ENCODE measurements around the gene SAMD4B.

The SAMD4B gene

DNA sequence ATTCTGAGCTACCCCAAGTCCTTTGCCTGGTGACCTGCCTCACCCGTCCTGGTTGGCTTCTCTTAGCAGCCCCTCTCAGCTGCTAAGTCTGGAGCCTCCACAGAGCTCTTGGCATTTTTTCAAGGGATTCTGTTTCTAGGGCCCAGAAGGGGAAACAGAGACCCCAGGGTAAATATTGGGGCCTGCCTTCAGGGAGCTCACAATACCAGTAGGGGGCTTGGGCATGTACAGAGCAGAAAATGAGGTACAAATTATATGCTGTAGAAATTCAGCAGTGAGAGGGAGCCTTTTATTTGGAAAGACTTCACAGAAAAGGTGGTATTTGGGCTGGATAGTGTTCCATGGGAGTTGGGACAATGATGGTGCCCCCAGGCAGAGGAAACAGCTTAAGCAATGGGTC, 3.7 kb downstream of the SAMD4B start:
- Histone ChIP-seq H3K4me3 (replicated peaks; ENCODE audit: low read depth, low read length) (no peak overlapping the region), H3K36me3 (ENCODE audit: control insufficient read depth, insufficient read depth, low read length) (peaks cover 4% of the 10 kb centered on the region), H3K27me3 (replicated peaks; ENCODE audit: control insufficient read depth, insufficient read depth, low read length) (no peaks in the 10 kb centered on the region)
- no peak for DNase-seq (ENCODE audit: extremely low read depth, insufficient read length)
- TF ChIP-seq, protein P1, sequence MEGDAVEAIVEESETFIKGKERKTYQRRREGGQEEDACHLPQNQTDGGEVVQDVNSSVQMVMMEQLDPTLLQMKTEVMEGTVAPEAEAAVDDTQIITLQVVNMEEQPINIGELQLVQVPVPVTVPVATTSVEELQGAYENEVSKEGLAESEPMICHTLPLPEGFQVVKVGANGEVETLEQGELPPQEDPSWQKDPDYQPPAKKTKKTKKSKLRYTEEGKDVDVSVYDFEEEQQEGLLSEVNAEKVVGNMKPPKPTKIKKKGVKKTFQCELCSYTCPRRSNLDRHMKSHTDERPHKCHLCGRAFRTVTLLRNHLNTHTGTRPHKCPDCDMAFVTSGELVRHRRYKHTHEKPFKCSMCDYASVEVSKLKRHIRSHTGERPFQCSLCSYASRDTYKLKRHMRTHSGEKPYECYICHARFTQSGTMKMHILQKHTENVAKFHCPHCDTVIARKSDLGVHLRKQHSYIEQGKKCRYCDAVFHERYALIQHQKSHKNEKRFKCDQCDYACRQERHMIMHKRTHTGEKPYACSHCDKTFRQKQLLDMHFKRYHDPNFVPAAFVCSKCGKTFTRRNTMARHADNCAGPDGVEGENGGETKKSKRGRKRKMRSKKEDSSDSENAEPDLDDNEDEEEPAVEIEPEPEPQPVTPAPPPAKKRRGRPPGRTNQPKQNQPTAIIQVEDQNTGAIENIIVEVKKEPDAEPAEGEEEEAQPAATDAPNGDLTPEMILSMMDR (IDR thresholded peaks at IDR 0.05; ENCODE audit: insufficient read depth, low read length, poor library complexity, severe bottlenecking) = no peak

DNA sequence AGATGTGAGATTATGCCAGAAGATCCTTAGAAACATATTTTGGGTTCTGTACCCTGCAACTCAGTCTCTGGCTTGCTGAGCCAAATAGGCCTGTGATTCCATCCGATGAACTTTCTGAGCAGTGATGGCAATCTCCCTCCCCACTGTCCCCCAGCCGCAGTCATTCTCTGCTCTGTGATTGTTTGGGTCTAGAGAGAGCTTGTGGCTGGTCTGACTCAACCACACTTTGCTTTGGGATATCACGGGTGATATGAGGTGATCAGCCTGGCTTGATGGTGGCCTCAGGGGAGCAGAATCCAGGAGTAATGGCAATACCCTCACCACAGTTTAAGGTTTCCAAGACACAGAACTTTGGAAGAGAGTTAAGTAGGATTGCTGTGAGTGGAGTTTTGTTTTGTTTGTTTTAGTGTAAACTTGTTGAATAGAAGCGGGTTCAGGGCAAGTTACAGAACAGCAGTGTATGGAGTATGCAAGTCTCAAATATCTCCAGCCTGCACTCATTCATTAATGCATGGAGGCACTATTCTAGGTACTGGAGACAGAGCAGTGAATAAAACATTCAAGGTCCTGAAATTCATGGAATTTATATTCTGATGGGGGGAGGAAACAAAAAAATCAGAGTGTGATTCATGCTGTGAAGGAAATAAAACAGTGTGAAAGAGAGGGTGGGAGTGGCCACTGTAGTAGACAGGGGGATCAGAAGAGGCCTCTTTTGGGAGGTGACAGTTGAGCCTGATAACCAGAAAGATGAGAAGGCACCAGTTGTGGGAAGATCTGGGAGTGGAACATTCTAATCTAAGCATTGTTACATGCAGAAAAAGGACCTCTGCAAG, 5.3 kb downstream of the SAMD4B start:
- TF ChIP-seq, protein P1 (IDR thresholded peaks at IDR 0.05; ENCODE audit: insufficient read depth, low read length, poor library complexity, severe bottlenecking) = no peak
- peaks cover 4% of the 10 kb centered on the region for H3K36me3 ChIP-seq (ENCODE audit: control insufficient read depth, insufficient read depth, low read length)
- no peak for DNase-seq (ENCODE audit: extremely low read depth, insufficient read length)
- no peak overlapping the region for H3K4me3 ChIP-seq (replicated peaks; ENCODE audit: low read depth, low read length)
- H3K27me3 ChIP-seq (replicated peaks; ENCODE audit: control insufficient read depth, insufficient read depth, low read length) = no peaks in the 10 kb centered on the region

DNA sequence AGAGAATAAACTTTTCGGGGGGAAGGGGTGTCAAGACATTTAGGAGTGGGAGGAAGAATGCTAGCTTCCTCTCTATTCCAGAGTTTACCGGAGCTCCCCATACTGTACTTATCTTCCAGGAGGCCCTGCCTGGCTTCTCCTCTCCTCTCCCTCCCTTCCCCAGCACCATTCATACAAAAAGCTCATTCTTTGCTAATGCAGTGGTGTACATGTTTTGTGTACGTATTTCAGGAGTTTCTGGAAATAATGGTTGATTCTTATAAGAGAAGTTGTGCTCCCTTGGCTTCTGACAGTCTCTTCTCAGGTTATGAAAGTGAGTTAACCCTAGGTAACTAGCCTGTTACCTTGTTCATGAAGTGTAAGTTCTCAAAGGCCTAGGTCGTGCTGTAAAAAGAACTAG, 7.1 kb downstream of the SAMD4B start:
- Histone ChIP-seq H3K36me3 (ENCODE audit: control insufficient read depth, insufficient read depth, low read length) (peaks cover 5% of the 10 kb centered on the region), H3K27me3 (replicated peaks; ENCODE audit: control insufficient read depth, insufficient read depth, low read length) (no peaks in the 10 kb centered on the region), H3K4me3 (replicated peaks; ENCODE audit: low read depth, low read length) (no peak overlapping the region)
- TF ChIP-seq, protein P1 (IDR thresholded peaks at IDR 0.05; ENCODE audit: insufficient read depth, low read length, poor library complexity, severe bottlenecking) = no peak
- no peak for DNase-seq (ENCODE audit: extremely low read depth, insufficient read length)

DNA sequence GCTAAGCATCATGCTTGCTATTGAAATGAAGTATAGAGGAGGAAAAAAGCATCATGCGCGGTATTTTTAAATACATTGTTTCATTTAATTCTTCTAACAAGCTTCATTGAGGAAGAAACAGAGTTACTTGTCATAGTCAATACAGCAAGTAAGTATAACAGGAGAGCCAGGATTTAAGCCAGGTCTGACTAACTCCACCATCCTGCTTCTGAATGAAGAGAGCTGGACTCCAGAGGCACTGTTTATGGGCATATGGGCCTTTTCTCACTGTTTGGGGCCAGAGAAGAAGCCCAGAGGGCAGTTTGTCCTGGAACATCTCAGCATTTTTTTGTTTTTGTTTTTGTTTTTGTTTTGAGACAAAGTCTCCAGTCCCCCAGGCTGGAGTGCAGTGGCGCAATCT, 7.9 kb downstream of the SAMD4B start:
- Histone ChIP-seq H3K27me3 (replicated peaks; ENCODE audit: control insufficient read depth, insufficient read depth, low read length) (no peaks in the 10 kb centered on the region), H3K36me3 (ENCODE audit: control insufficient read depth, insufficient read depth, low read length) (peaks cover 6% of the 10 kb centered on the region), H3K4me3 (replicated peaks; ENCODE audit: low read depth, low read length) (no peak overlapping the region)
- TF ChIP-seq, protein P1 (IDR thresholded peaks at IDR 0.05; ENCODE audit: insufficient read depth, low read length, poor library complexity, severe bottlenecking) = no peak
- DNase-seq (ENCODE audit: extremely low read depth, insufficient read length) = no peak

DNA sequence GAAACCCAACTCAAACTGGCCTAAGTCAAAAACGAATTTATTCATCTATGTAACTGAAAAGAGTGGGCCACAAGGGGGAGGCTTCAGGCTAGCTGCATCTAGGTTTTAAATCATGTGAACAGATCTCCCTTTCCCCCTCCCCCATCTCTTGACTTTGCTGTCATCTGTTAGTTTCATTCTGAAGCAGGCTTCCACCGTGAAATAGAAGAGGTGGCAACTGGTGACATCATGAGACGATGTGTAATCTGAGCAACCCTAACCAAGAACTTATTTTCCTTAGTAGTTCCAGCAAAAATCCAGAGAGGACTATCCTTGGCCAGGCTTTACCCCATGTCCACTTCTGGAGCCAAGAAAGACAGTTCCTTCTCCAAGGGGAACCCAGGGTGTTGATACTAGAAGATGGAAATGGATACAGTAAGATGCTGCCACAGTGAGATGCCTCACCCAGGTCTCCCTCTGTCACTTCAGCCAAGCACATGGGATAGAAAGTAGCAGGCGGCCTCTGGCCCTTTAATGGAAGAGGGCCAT, 9.4 kb downstream of the SAMD4B start:
- TF ChIP-seq, protein P1 (IDR thresholded peaks at IDR 0.05; ENCODE audit: insufficient read depth, low read length, poor library complexity, severe bottlenecking) = peak; percentile 44
- Histone ChIP-seq H3K36me3 (ENCODE audit: control insufficient read depth, insufficient read depth, low read length) (peaks cover 16% of the 10 kb centered on the region), H3K27me3 (replicated peaks; ENCODE audit: control insufficient read depth, insufficient read depth, low read length) (no peaks in the 10 kb centered on the region), H3K4me3 (replicated peaks; ENCODE audit: low read depth, low read length) (no peak overlapping the region)
- DNase-seq (ENCODE audit: extremely low read depth, insufficient read length) = peak; percentile 65

Data from GM06990 (cell line).